ENCODE measurements around the gene PARD6B. TPM values are rescaled to one million over a fixed set of nuclear protein-coding genes. Genes with fewer than 3 reads are reported as not detected.
"Not testable (repeated sequence)": the region's sequence is repeated elsewhere in the genome, so short reads cannot be mapped to it uniquely, and the experiment has no call there.

PARD6B gene
- total and polyA plus RNA-seq, 7 donors: 0.83 to 5.1 (median 1.8) TPM

GRCh38 chr20:50772420-50773185, 41.2 kb downstream of the PARD6B start:
- Histone ChIP-seq H3K27me3 (no peaks in the 10 kb centered on the region), H3K27ac (no peak overlapping the region), H3K4me1 (no peaks in the 10 kb centered on the region), H3K9me3 (no peaks in the 10 kb centered on the region), H3K4me3 (no peak overlapping the region), H3K36me3 (no peaks in the 10 kb centered on the region)
- DNase-seq: peak; percentile 13
- intact Hi-C loops (cut with DNase I): no loop called here
- 77 to 78% methylated on average over 5 of the region's 5 CpGs for WGBS, 2 donors
- TF ChIP-seq POLR2A (IDR thresholded peaks at IDR 0.05): no peak
- no peak for TF ChIP-seq CTCF (IDR thresholded peaks at IDR 0.05)

- TF ChIP-seq POLR2A (IDR thresholded peaks at IDR 0.05) (no peak), POLR2AphosphoS5 (IDR thresholded peaks at IDR 0.05) (no peak), CTCF (IDR thresholded peaks at IDR 0.05) (no peak), EP300 (IDR thresholded peaks at IDR 0.05) (no peak)
Measured at GRCh38 chr20:50774515-50774914, 43.1 kb downstream of the PARD6B start.

GRCh38 chr20:50776122-50776817, 44.9 kb downstream of the PARD6B start:
- H3K27ac ChIP-seq: no peak overlapping the region
- H3K36me3 ChIP-seq: no peaks in the 10 kb centered on the region
- H3K27me3 ChIP-seq: no peaks in the 10 kb centered on the region
- no peak for TF ChIP-seq EP300 (IDR thresholded peaks at IDR 0.05)
- no peak for TF ChIP-seq POLR2A (IDR thresholded peaks at IDR 0.05)
- no peak for TF ChIP-seq POLR2AphosphoS5 (IDR thresholded peaks at IDR 0.05)
- no peak for TF ChIP-seq CTCF (IDR thresholded peaks at IDR 0.05)
- no peaks in the 10 kb centered on the region for H3K4me1 ChIP-seq
- WGBS, 2 donors: 68 to 82% methylated on average over 8 of the region's 8 CpGs
- no peak overlapping the region for H3K4me3 ChIP-seq
- intact Hi-C loops (cut with DNase I): no loop called here
- no peaks in the 10 kb centered on the region for H3K9me3 ChIP-seq
- DNase-seq: peak; percentile 15

More at GRCh38 chr20:50774515-50774914, 43.1 kb downstream of the PARD6B start:
- Histone ChIP-seq H3K27ac (no peak overlapping the region), H3K27me3 (no peaks in the 10 kb centered on the region), H3K4me1 (no peaks in the 10 kb centered on the region), H3K9me3 (no peaks in the 10 kb centered on the region), H3K36me3 (no peaks in the 10 kb centered on the region), H3K4me3 (no peak overlapping the region)
- intact Hi-C loops (cut with DNase I): no loop called here
- DNase-seq: peak; percentile 6
- 81 to 89% methylated on average over 3 of the region's 3 CpGs for WGBS, 2 donors

- Histone ChIP-seq H3K9me3 (no peaks in the 10 kb centered on the region), H3K4me1 (no peaks in the 10 kb centered on the region), H3K27ac (no peak overlapping the region), H3K27me3 (no peaks in the 10 kb centered on the region), H3K4me3 (no peak overlapping the region), H3K36me3 (no peaks in the 10 kb centered on the region)
- no peak for TF ChIP-seq CTCF (IDR thresholded peaks at IDR 0.05)
- TF ChIP-seq POLR2AphosphoS5 (IDR thresholded peaks at IDR 0.05): no peak
- TF ChIP-seq POLR2A (IDR thresholded peaks at IDR 0.05): no peak
- TF ChIP-seq EP300 (IDR thresholded peaks at IDR 0.05): no peak
- WGBS, 2 donors: 43 to 67% methylated on average over 2 of the region's 2 CpGs
- no peak for DNase-seq
- intact Hi-C loops (cut with DNase I): no loop called here
Measured at GRCh38 chr20:50777373-50777772, 46.0 kb downstream of the PARD6B start.

- intact Hi-C loops (cut with DNase I); H3K4me3 ChIP-seq; H3K9me3 ChIP-seq; H3K27ac ChIP-seq; H3K36me3 ChIP-seq; H3K27me3 ChIP-seq; H3K4me1 ChIP-seq: not testable (repeated sequence)
- 94 to 95% methylated on average over 8 of the region's 8 CpGs for WGBS, 2 donors
- DNase-seq: peak; percentile 8
Measured at GRCh38 chr20:50778994-50779393, 47.6 kb downstream of the PARD6B start.

Data from sigmoid colon (tissue), 7 donors.